Colonic mucosa (tissue), 4 donors: ENCODE results near the gene ALDH1A3. TPM values are rescaled to one million over a fixed set of nuclear protein-coding genes. Genes with fewer than 3 reads are reported as not detected.
"Not testable (repeated sequence)": the region's sequence is repeated elsewhere in the genome, so short reads cannot be mapped to it uniquely, and the experiment has no call there.

Source experiments
- DNase-seq: peaks from one replicate; pipeline ENCODE4 v3.0.0-alpha.2; 2020
- H3K27ac ChIP-seq: fragments of 200-600 bp; one replicate; pipeline ENCODE4 v1.8.0; 2021
- H3K27me3 ChIP-seq: fragments of 200-600 bp; one replicate; pipeline ENCODE4 v1.8.0; 2021
- H3K36me3 ChIP-seq: fragments of 200-600 bp; one replicate; pipeline ENCODE4 v1.8.0; 2021
- H3K4me1 ChIP-seq: fragments of 200-600 bp; one replicate; pipeline ENCODE4 v1.8.0; 2021; ENCODE audit warnings: mild to moderate bottlenecking
- H3K4me3 ChIP-seq: fragments of 200-600 bp; one replicate; pipeline ENCODE4 v1.8.0; 2021
- H3K9ac ChIP-seq, 2 donors: one replicate each; pipeline ENCODE4 v1.7.0; 2013; ENCODE audit warnings: control low read depth in 2 of 2, low read depth in 2 of 2, low read length in 2 of 2
- H3K9me3 ChIP-seq: fragments of 200-600 bp; one replicate; pipeline ENCODE4 v1.8.0; 2021
- intact Hi-C: fragments of 100-400 bp; cut with DNase I; formaldehyde crosslinking; loops from one replicate; pipeline ENCODE4 v1.14.1; 2022
- total RNA-seq, 2 donors: library from RNA; stranded (reverse); fragmentation: NEBNext Ultra II Directional in 1 of 2; extraction: Animal tissue kit (Norgen Biotek cat#: 25700) in 1 of 2; gene quantifications; one replicate each; pipeline ENCODE4 v1.2.1, GENCODE V29; 2021
- TF ChIP-seq, protein P1 (sequence below): fragments of 200-600 bp; IDR thresholded peaks from one replicate; pipeline ENCODE4 v1.8.0; 2022; ENCODE audit warnings: antibody characterized with exemption, mild to moderate bottlenecking
- donor health status: healthy.
- donor health status: DM: no; HTN: no; CAD: no.
- donor health status: DM: no; HTN: no; CAD: no.

Gene ALDH1A3
- total RNA-seq, 2 donors from 2014 or later: 3.8 to 7.4 TPM

DNA sequence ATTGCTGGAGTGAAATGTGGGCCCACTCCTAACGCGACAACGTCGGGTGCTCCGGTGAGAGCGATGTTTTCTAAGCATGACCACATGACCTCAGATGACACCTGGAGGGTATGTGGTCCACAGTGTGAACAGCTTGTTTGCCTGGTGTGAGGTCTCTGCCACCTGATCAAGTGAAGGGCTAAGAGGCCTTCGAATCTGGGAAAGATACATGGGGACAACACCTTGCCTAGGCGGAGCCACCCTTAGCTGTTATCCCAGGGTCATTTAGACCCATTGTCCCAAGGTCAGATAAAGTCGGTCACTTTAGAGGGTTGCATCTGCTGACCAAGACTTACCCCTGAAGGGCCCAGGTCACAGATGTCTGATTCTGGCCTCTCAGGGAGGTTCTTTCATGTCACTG, 34.9 kb upstream of the ALDH1A3 start:
- no peaks in the 10 kb centered on the region for H3K36me3 ChIP-seq
- intact Hi-C loops: no loop called here
- no peak overlapping the region for H3K4me3 ChIP-seq
- no peaks in the 10 kb centered on the region for H3K27me3 ChIP-seq
- no peaks in the 10 kb centered on the region for H3K4me1 ChIP-seq
- H3K27ac ChIP-seq: no peak overlapping the region
- DNase-seq: no peak
- no peak overlapping the region for H3K9ac ChIP-seq
- H3K9me3 ChIP-seq: no peaks in the 10 kb centered on the region
- TF ChIP-seq, protein P1, sequence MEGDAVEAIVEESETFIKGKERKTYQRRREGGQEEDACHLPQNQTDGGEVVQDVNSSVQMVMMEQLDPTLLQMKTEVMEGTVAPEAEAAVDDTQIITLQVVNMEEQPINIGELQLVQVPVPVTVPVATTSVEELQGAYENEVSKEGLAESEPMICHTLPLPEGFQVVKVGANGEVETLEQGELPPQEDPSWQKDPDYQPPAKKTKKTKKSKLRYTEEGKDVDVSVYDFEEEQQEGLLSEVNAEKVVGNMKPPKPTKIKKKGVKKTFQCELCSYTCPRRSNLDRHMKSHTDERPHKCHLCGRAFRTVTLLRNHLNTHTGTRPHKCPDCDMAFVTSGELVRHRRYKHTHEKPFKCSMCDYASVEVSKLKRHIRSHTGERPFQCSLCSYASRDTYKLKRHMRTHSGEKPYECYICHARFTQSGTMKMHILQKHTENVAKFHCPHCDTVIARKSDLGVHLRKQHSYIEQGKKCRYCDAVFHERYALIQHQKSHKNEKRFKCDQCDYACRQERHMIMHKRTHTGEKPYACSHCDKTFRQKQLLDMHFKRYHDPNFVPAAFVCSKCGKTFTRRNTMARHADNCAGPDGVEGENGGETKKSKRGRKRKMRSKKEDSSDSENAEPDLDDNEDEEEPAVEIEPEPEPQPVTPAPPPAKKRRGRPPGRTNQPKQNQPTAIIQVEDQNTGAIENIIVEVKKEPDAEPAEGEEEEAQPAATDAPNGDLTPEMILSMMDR: no peak

DNA sequence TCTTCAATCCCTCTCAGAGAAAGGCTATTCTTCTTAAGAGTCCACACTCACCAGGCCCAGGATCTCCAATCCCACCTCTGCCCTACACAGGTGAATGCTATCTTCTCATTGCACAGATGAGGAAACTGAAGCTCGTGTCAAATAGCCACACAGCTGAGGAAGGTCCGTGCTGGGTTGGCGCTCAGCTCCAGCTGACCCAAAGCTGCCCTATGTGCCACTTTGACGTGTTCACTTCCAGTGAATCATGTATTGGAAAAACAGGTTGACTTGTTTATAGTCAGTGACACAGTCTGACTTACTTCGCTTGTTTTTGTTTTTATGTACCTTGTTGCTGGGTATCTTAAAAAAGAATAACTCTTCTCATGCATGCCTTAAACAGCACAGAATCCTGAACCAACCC, 32.4 kb upstream of the ALDH1A3 start:
- Histone ChIP-seq H3K9ac (no peak overlapping the region), H3K9me3 (no peaks in the 10 kb centered on the region), H3K27ac (no peak overlapping the region), H3K4me3 (no peak overlapping the region), H3K27me3 (no peaks in the 10 kb centered on the region), H3K36me3 (no peaks in the 10 kb centered on the region), H3K4me1 (no peaks in the 10 kb centered on the region)
- intact Hi-C loops: no loop called here
- DNase-seq: no peak
- TF ChIP-seq, protein P1: no peak

DNA sequence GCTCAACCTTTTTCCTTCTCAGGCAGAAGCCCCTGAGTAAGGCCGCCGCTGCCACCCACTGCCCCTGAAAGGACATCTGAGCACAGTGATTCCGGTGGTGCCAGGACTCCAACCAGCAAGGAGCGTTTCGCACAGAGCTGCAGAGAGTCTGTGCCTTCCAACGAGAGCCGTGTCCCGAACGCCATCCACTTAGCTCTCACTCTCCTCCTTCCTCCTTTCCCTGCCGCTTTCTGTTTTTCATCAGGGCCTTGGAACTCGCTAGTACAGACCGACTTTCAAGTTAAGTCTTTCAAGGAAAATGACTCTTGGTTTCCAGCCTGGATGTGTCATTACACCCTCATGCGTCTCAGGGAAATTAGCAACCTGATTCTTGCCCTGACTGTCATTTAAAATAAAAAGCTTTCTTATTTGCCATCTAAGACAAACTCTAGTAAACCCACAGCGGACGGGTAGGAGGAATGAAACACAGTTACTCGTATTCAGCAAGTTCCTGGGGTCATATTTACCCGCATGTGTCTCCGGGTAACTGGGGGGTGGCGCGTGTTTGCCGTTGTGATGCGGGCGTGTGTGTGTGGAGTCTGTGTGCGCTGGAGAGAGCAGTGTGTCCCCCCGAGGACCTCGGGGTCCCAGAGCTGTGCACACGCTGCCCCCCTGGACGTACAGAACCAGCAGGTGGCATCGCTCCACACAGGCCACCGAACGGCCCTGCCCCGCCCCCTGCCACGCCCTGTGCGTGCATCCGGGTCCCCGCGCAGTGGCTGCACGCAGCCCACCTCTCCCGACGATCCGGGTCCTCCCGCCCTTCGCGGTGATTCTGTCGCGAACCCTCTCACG, 30.4 kb upstream of the ALDH1A3 start:
- Histone ChIP-seq H3K9ac (peak overlapping the region; percentile 38 to 53), H3K4me1 (no peaks in the 10 kb centered on the region), H3K36me3 (no peaks in the 10 kb centered on the region), H3K27me3 (no peaks in the 10 kb centered on the region), H3K4me3 (peak overlapping the region; percentile 34), H3K27ac (no peak overlapping the region), H3K9me3 (no peaks in the 10 kb centered on the region)
- peak; percentile 66 for DNase-seq
- TF ChIP-seq, protein P1: peak; percentile 35
- intact Hi-C loops: no loop called here

DNA sequence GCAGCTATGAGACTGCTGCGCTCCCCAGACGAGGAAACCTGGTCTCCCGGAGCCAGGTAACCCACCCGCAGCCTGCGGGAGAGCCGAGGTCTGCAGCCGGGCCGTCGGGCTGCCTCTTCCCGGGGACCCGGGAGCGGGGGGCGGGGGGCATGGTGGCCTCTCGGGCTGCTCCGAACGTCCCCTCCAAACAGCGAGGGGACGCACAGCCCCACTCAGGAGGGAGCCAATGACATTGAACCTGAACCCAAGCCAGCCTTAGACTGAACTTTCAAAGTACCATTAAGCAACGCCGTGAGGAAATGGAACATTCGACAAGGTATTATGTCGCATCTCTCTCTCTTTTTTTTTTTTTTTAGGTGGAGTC, 29.8 kb upstream of the ALDH1A3 start:
- DNase-seq: no peak
- intact Hi-C loops: no loop called here
- no peaks in the 10 kb centered on the region for H3K36me3 ChIP-seq
- peak overlapping the region; percentile 34 for H3K4me3 ChIP-seq
- H3K27ac ChIP-seq: no peak overlapping the region
- H3K4me1 ChIP-seq: no peaks in the 10 kb centered on the region
- H3K9me3 ChIP-seq: no peaks in the 10 kb centered on the region
- H3K9ac ChIP-seq: peak overlapping the region; percentile 38 to 53
- no peaks in the 10 kb centered on the region for H3K27me3 ChIP-seq
- TF ChIP-seq, protein P1: peak; percentile 1

DNA sequence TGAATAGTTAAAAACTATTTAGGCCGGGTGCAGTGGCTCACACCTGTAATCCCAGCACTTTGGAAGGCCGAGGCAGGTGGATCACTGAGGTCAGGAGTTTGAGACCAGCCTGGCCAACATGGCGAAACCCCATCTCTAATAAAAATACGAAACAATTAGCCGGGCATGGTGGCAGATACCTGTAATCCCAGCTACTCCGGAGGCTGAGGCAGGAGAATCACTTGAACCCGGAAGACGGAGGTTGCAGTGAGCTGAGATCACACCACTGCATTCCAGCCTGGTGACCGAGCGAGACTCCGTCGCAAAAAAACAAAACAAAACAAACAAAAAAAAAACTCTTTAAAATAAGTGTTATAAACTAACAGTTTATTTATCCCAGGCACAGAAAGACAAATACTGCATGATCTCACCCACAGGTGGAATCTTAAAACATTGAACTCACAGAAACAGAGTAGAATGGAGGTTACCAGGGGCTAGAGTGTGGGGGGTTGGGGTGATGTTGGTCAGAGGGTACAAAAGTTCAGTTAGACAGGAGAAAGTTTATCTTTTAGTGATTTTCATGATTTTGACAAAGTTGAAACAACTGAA, 28.1 kb upstream of the ALDH1A3 start:
- H3K36me3 ChIP-seq, intact Hi-C loops: not testable (repeated sequence)

DNA sequence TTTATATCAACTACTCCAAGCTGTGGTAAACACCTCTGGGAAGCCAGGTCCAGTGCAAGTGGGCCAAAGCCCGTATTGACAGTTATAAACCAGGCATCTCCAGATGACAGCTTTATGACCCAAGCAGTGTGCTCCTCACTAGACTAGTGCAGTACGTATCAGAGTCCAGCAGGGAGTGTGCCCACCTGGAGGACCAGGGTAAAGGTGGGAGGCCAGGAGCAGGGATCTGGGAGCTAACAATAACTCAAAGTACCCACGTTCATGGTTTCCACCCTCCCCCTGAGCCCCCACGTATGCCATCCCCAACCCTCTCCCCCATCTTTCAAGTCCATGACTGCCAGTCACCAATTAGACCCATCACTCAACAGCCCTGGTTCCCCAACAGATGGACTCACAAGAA, 27.0 kb upstream of the ALDH1A3 start:
- H3K27me3 ChIP-seq: no peaks in the 10 kb centered on the region
- DNase-seq: no peak
- H3K9ac ChIP-seq: no peak overlapping the region
- no peak overlapping the region for H3K4me3 ChIP-seq
- H3K9me3 ChIP-seq: no peaks in the 10 kb centered on the region
- TF ChIP-seq, protein P1: no peak
- no peaks in the 10 kb centered on the region for H3K36me3 ChIP-seq
- intact Hi-C loops: no loop called here
- H3K27ac ChIP-seq: no peak overlapping the region
- H3K4me1 ChIP-seq: no peaks in the 10 kb centered on the region

More for the DNA sequence above, 28.1 kb upstream of the ALDH1A3 start:
- not testable (repeated sequence) for H3K27me3 ChIP-seq, DNase-seq, H3K4me1 ChIP-seq, H3K9me3 ChIP-seq, H3K9ac ChIP-seq, H3K27ac ChIP-seq, H3K4me3 ChIP-seq
